ENCODE results near the gene MAD1L1. TPM values are rescaled to one million over a fixed set of nuclear protein-coding genes. Genes with fewer than 3 reads are reported as not detected.

Gene MAD1L1
- total RNA-seq, 1 donor from 2014 or later, result 32.3 TPM

- FAIRE-seq, result no peak
- TF ChIP-seq EZH2 (IDR thresholded peaks at IDR 0.05; ENCODE audit: insufficient read depth, low read length) (no peak), CTCF (IDR thresholded peaks at IDR 0.05; ENCODE audit: insufficient read depth, low read depth, low read length) (no peak)
- H3K4me3 Mint-ChIP-seq (ENCODE audit: unreplicated experiment), result no peak overlapping the region
- Histone ChIP-seq H2AFZ (ENCODE audit: low read depth, low read length) (no peak overlapping the region), H3K79me2 (ENCODE audit: insufficient read depth, low read length) (no peaks in the 10 kb centered on the region), H3K27me3 (ENCODE audit: insufficient read depth, low read length) (no peaks in the 10 kb centered on the region), H4K20me1 (ENCODE audit: insufficient read depth, low read length) (peaks cover 3% of the 10 kb centered on the region), H3K4me1 (ENCODE audit: insufficient read depth, low read length) (peaks cover 20% of the 10 kb centered on the region), H3K27ac (ENCODE audit: low read depth, low read length) (peak overlapping the region; percentile 19), H3K4me2 (ENCODE audit: low read length) (no peak overlapping the region), H3K9ac (ENCODE audit: low read length) (no peak overlapping the region), H3K4me3 (ENCODE audit: insufficient read depth, low read depth, low read length) (no peak overlapping the region), H3K36me3 (ENCODE audit: insufficient read depth, low read length) (no peaks in the 10 kb centered on the region), H3K9me3 (ENCODE audit: insufficient read depth, low read depth, low read length) (no peaks in the 10 kb centered on the region)
- H3K36me3 Mint-ChIP-seq (ENCODE audit: low read depth, unreplicated experiment), result peaks cover 1% of the 10 kb centered on the region
- H3K27me3 Mint-ChIP-seq (ENCODE audit: low read depth, unreplicated experiment), result no peaks in the 10 kb centered on the region
- no peak for DNase-seq (ENCODE audit: low read depth)
- H3K27ac Mint-ChIP-seq (ENCODE audit: unreplicated experiment), result no peak overlapping the region
- peaks cover 1% of the 10 kb centered on the region for H3K9me3 Mint-ChIP-seq (ENCODE audit: unreplicated experiment)
- peaks cover 7% of the 10 kb centered on the region for H3K4me1 Mint-ChIP-seq (ENCODE audit: low read depth, unreplicated experiment)
Measured at GRCh38 chr7:1897076-1897860, 335.5 kb downstream of the MAD1L1 start.

- H3K4me3 Mint-ChIP-seq (ENCODE audit: unreplicated experiment), result no peak overlapping the region
- Histone ChIP-seq H3K27ac (ENCODE audit: low read depth, low read length) (no peak overlapping the region), H4K20me1 (ENCODE audit: insufficient read depth, low read length) (peaks cover 3% of the 10 kb centered on the region), H3K9me3 (ENCODE audit: insufficient read depth, low read depth, low read length) (no peaks in the 10 kb centered on the region), H3K4me1 (ENCODE audit: insufficient read depth, low read length) (peaks cover 20% of the 10 kb centered on the region), H3K79me2 (ENCODE audit: insufficient read depth, low read length) (no peaks in the 10 kb centered on the region), H3K4me2 (ENCODE audit: low read length) (no peak overlapping the region), H3K27me3 (ENCODE audit: insufficient read depth, low read length) (no peaks in the 10 kb centered on the region), H3K36me3 (ENCODE audit: insufficient read depth, low read length) (no peaks in the 10 kb centered on the region), H3K9ac (ENCODE audit: low read length) (no peak overlapping the region), H3K4me3 (ENCODE audit: insufficient read depth, low read depth, low read length) (no peak overlapping the region), H2AFZ (ENCODE audit: low read depth, low read length) (no peak overlapping the region)
- no peak for FAIRE-seq
- DNase-seq (ENCODE audit: low read depth), result no peak
- H3K27ac Mint-ChIP-seq (ENCODE audit: unreplicated experiment), result no peak overlapping the region
- H3K27me3 Mint-ChIP-seq (ENCODE audit: low read depth, unreplicated experiment), result no peaks in the 10 kb centered on the region
- H3K9me3 Mint-ChIP-seq (ENCODE audit: unreplicated experiment), result peaks cover 1% of the 10 kb centered on the region
- TF ChIP-seq CTCF (IDR thresholded peaks at IDR 0.05; ENCODE audit: insufficient read depth, low read depth, low read length) (no peak), EZH2 (IDR thresholded peaks at IDR 0.05; ENCODE audit: insufficient read depth, low read length) (no peak)
- H3K4me1 Mint-ChIP-seq (ENCODE audit: low read depth, unreplicated experiment), result peaks cover 7% of the 10 kb centered on the region
- H3K36me3 Mint-ChIP-seq (ENCODE audit: low read depth, unreplicated experiment), result peaks cover 1% of the 10 kb centered on the region
Measured at GRCh38 chr7:1895664-1896515, 336.9 kb downstream of the MAD1L1 start.
